Non-pigmented ciliary epithelial cell (primary cell): ENCODE results near the gene FOXK1.
"Not testable (repeated sequence)": the region's sequence is repeated elsewhere in the genome, so short reads cannot be mapped to it uniquely, and the experiment has no call there.

Source experiments
- DNase-seq: peaks from one replicate; pipeline ENCODE4 v3.0.0-alpha.2; 2010; ENCODE audit warnings: low read depth

FOXK1 gene

DNA sequence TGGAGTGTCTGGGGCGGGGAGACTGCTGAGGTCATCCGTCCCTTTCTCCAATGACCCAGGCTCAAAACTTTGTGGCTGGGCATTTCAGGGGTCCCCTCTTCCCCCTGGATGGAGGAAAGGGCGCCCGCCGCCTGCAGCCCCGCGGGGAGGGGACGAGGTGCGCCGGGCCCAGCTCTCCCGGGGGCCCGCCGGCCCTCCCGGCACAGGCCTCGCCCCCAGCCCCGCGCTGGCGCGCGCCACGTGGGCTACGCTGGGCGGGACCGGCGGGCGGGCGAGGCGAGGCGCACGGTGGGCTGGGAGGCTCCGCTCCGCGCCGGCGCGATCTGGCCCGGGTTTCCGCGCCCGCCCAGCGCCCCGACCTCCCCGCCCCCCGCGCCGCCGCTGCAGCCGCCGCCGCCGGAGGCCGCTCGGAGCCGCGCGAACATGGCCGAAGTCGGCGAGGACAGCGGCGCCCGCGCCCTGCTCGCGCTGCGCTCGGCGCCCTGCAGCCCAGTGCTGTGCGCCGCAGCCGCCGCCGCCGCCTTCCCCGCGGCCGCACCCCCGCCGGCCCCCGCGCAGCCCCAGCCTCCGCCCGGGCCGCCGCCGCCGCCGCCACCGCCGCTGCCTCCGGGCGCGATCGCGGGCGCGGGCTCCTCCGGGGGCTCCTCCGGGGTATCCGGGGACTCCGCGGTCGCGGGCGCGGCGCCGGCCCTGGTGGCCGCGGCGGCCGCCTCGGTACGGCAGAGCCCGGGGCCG lies at the start of gene FOXK1:
Gene FOXK1, plus strand, starts transcription at position 410 of the 735 bp plus-strand sequence. Its CDS starts 14 bp downstream, at position 424.
- DNase-seq: no peak

DNA sequence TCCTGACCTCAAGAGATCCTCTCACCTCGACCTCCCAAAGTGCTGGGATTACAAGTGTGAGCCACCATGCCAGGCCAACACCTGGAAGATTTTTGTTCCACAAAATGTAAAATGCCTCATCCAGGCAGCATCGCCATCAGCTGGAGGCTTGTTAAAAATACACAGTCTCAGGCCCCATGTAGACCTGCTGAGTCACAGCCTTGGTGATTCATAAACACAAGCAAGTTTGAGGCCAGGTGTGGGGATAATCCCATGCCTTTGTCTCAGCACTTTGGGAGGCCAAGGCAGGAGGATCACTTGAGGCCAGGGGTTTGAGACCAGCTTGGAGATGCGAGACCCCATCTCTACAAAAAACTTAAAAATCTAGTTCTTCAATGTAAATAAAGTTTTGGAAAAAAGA lies 49.1 kb upstream of the FOXK1 start:
- DNase-seq: no peak

DNA sequence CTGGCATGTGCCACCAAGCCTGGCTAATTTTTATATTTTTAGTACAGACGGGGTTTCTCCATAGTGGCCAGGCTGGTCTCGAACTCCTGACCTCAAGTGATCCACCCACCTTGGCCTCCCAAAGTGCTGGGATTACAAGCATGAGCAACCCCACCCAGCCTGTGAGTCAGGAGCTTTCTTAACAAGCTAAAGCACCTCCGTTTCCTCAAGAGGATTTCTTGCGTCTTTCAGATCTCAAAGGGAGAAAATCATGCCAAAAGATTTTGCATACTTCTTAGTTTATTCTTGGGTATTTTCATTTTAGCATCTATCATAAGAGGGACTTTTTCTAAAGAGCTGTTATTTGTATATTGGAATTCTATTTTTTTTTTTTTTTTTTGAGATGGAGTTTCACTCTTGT lies 47.9 kb upstream of the FOXK1 start:
- DNase-seq: no peak

DNA sequence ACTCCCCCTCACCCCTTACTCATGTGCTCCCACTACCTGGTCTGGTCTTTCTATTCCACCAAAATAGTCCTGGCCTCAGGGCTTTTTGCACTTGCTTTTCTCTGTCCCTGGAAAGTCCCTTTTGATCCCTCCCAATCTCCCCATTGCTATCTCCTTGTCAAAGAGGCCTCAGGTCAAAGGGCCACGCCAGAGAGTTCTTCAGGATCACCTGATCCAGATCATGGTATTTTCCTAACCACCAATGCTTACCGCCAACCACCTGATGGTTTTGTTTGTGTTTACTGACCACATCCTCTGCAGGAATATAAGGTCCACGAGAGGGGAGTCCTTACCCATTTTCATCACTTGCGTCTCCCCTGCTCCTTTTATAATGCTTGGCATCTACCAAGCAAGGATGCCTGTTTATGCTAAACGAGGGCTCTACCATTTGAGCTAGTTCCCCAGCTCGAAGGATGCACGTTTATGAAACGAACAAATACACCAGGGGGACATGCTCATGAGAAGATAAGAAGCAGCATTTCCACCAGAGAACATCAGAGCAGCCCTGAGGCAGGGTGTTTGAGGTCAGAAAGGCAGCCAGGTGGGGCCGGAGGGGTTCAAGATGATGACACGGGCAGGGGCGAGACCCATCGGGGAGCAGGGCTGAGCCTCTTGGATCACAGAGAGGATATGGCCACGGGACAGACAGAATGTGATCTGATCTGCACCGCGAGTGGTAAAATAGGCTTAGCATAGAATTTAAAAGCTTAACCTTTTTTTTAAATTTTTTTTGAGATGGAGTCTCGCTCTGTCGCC lies 43.1 kb upstream of the FOXK1 start:
- DNase-seq: no peak

DNA sequence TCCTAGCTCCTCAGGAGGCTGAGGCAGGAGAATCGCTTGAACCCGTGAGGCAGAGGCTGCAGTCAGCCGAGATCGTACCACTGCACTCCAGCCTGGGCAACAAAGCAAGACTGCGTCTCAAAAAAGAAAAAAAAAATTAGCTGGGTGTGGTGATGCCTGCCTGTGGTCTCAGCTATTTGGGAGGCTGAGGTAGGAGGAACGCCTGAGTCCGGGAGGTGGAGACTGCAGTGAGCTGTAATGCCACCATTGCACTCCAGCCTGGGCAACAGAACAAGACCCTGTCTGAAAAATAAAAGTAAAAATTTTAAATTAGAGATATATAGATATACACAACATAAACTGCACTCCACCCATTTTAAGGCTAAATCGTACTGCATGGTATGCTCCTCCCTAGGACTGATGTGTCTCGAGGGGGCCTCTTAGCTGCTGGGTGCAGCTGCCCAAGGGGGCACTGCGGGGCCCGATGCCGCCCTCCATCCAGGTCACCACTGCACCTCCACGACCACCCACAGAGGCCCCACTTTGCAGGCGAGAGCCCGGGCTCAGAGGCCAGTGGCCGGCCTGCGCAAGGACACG lies 40.9 kb upstream of the FOXK1 start:
- no peak for DNase-seq

DNA sequence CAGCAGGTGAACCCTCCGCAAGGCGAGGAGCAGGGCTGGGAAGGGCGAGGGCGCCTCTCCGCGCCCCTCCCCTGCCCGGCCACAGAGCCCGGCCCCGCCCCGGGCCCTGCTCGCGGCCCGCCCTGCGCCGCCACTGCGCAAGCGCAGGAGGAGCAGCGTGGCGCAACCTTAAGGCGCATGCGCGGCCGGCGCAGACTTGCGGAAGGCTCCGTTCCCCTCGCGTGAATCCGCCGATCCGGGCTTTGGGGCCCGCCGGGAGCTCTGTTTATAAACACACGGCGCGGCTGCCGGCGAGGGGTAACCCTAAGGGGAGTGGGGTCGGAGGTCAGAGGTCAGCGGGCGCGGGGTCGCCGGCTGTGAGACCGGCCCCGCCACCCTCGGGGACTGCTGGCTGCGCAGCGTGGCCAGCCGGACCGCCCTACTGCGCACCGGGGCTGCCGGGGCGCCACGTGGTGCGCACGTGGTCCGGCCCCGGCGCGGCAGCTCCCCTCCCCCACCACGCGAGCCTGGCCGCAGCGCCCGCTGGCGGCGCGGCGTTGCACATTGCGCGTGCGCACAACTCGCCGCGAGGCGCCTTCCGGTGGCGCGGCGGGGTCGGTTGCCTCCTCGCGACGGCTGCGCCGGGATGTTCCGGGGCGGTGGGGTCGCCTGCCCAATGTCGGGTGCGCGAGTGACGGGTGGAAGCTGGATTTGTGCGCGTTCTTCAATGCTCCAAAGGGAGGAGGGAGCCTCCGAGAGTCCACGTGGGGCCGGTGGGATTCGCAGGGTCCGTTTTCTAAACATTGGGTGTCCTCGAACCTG lies 40.2 kb upstream of the FOXK1 start:
- DNase-seq: no peak

DNA sequence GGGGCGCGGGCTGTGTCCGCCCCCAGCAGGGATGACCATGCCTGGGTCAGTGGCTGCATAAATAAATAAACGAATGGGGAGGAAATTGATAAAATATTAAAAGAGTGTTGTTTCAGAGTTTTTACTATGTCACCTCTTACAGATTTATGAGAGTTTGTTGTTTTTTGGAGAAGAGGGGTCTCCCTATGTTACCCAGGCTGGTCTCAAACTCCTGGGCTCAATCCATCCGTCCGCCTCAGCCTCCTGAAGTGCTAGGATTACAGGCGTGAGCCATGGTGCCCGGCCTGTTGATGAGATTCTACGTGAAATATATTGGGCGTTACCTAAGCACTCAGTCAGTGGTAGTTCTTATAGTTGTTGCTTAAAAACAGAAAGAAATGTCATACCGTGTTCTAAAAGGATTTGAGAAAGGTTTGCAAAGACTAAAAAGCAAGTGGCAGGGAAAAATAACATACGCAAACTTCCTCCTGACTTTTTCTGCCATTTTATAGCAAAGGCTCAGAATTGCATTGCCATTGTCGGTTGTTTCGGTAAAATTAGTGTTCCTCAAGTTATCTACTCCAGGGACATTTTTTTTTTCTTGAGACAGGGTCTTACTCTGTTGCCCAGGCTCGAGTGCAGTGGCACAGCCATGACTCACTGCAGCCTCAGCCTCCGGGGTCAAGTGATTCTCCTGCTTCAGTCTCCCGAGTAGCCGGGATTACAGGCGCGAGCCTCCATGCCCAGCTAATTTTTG lies 39.5 kb upstream of the FOXK1 start:
- DNase-seq: no peak

DNA sequence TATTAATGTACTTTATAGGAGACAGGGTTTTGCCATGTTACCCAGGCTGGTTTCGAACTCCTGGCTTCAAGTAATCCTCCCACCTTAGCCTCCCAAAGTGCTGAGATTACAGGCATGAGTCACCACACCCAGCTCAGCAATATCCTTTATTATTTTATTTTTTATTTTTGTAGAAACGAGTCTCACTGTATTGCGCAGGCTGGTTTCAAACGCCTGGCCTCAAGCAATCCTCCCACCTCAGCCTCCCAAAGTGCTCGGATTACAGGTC lies 39.0 kb upstream of the FOXK1 start:
- not testable (repeated sequence) for DNase-seq

DNA sequence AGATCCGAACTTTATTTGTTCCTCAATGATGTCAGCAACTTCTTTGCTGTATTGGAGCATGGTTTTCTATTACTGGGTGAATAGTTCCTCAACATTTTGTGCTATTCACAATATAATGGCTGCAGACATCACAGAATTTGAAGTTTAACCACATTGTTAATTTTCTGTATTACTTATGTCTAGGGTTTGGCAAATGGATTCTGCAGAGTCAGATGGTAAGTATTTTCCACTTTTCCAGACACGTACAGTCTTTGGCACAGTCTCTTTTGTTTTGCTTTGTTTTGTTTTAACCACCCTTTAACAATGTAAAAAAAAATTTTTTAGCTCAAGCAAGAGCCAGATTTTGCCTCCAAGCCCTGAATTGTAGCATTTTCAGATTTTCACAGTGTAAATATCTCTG lies 36.8 kb upstream of the FOXK1 start:
- DNase-seq: no peak

DNA sequence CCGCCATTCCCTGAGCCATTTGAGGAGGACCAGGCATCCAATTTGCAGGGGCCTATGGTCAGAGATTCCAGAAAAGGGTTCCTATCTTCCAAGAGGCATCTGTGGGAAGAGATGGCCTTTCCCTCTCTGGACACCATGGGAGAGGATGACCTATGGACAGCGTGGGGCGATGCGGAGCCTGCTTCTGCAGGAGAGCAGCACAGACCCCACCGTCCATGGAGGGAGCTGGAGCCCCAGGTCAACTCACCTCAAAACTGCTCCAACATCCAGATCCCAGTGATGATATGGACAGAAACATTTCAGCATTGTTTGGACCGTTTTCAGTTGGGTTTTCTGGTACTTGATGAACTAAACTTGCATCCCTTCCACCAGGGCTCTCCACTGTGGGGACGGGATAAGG lies 34.0 kb upstream of the FOXK1 start:
- DNase-seq: no peak

DNA sequence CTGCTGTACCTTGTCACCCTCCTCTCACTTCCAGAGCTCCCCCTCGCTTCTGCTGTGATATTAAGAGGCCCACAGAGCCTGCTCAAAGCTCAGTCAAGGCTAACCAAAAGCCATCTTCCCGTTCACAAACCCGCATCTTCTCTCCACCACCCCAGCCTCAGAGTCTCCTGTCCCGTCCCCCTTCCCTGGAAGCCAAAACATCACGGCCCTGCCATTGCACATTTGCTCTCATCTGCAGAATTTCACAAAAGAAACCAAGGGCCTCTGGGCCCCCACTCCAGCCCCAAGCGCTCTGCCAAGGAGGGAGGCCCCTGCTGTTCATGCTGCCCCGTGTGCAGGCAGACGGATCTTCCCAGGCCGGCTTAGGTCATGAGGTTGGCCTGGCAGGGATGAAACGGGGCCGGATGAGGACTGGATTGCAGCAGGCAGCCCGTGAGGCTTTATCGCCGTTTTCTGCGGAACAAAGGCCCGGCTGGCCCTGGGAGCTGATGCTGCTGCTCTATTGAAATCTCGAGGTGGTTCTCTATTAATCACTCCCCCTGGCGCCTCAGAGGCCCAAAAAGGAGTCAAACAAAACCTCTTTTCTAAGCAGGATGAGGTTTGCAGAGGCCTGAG lies 31.6 kb upstream of the FOXK1 start:
- no peak for DNase-seq

DNA sequence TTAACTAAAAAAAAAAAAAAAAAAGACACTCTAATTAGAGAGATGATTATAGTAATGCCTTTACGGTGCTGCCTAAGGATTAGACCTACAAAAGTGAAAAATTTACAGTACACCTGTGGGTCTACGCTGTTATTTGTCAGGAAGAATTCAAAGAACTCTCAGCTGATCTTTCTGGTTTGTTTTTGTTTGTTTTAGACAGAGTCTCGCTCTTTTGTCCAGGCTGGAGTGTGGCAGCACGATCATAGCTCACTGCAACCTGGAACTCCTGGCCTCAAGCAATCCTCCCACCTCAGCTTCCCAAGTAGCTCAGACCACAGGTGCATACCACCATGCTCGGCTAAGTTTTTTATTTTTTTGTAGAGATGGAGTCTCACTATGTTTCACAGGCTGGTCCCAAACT lies 28.3 kb upstream of the FOXK1 start:
- no peak for DNase-seq

DNA sequence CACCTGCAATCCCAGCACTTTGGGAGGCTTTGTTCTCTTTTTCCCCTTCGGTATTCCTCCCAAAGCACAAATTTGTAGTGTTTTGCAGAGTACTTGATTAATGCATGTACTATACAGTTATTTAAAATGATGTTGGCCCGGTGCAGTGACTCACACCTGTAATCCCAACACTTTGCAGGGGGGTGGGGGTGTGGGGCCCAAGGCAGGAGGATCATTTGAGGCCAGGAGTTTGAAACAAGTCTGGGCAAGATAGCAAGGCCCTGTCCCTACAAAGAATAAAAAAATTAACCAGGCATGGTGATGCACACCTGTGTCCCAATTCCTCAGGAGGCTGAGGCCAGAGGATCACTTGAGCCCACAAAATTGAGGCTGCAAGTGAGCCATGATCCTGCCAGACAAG lies 26.8 kb upstream of the FOXK1 start:
- DNase-seq: no peak

DNA sequence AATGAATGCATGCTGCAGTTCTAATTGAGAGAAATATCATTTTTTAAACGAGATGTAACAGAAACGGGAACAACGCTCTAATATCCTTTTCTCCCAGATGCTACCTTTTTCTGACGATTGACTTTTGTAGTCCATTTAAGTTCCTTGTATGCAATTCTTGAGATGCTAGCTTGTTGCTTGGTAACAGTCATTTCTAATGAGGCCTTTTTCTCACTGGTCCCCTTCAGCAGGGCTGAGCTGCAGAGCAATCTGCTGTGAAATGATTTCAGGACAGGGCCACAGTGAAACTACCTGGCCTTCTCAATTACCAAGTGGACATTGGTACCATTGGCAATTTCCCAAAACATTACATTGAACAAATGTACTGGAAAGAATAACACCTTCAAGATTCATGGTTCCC lies 26.2 kb upstream of the FOXK1 start:
- no peak for DNase-seq

DNA sequence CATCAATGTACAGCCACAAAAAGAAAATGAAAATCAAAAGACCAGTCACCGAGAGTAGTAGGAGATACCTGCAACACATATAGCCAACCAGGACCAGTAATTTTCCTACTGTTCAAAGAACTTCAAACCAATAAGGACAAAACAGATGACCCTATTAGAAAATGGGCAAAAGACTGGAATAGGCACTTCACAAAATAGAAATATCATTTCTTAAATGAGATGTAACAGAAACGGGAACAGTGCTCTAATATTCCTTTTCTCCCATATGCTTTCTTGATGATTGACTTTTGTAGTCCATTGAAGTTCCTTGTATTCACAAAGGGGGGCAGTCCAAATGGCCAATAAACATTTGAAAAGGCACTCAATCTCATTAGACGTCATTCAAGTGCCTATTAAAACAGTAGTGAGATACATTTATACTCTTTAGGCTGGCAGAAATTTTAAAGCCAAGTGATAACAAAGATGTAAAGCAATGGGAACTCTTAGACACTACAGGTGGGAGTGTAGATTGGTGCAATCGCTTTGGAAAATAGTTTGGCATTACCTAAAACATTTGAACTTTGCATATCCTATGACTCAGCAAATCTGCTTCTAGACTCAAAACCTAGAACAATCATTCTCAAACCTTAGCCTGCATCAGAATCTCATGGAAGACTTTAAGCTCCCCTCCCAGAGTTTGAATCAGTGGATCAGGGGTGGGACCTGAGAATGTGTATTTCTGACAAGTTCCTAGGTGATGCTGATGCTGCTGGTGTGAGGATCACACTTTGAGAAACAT lies 24.3 kb upstream of the FOXK1 start:
- no peak for DNase-seq

DNA sequence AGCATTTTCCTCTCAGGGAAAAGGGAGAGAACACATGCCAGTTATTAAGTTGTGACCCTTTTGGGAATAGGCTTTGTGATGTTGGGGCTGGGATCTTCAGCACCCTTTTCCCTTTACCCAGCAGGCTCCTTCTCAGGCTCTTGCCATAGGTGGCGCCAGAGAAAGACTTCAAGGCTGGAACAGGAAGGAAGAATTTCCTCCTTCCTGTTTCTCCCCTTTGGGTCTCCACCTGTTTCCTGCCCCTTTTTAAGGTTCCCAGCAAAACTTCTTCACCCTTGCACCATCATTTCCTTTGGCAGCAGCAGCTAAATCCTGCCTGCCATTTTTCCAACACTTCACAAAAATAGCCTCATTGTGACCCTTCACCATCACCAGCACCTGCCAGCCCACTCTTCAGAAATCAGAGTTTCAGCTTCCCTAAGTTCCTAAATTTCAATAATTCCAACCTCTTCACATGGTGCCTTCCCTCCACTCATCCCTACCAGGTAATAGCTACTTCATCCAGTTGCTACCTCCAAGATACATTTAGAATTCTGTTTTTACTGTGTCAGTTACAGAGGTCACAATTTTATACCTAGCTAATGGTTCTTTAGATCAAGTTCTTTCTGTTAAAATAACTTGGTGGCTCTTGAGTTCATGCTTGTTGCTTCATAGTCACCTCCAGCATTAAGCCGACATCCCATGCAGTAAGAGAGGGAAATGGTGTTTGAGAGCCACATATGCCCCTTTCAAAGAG lies 22.4 kb upstream of the FOXK1 start:
- no peak for DNase-seq

DNA sequence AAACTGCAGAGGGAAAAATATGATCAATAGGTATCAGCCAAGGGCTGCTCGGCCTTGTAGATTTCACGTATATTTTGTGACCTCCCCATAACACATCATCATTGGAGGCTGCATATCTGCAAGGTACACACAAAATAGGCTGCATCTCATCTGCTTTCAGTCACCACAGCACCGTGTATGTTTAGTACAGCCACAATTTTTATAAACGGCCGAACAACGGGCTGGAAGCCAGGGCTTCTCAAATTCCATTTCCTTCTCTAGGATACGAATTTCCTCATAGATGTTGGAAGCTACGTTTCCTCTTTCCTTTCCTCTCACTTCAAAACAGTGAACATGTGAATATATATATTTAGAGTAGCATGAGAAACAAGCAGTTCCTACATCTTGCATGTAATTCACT lies 20.2 kb upstream of the FOXK1 start:
- no peak for DNase-seq

DNA sequence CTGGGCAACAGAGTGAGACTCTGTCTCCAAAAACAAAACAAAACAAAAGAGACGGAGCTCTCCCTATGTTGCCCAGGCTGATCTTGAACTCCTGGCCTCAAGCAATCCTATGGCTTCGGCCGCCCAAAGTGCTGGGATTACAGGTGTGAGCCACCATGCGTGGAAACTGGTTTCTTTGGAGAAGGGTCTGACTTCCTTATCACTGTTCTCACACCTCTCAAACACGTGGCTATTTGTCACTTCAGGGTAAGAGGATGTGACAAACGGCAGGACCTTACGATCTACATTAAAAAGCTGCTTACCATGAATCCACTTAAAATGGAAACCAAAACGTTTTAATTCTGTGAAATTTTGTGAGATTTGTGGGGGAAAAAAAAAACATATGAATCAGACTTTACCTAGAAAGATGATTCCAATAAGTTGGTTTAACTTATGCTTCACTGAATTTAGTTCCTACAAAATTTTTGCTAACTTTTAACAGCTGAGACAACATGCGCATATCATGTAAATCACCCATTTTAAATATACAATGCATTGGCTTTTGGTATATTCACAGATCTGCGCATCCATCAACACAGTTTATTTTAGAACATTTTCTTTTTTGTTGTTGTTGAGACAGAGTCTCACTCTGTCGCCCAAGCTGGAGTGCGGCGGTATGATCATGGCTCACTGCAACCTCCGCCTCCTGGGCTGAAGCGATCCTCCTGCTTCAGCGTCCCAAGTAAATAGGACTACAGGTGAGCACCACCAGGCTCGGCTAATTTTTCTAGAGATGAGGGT lies 18.7 kb upstream of the FOXK1 start:
- DNase-seq: no peak

DNA sequence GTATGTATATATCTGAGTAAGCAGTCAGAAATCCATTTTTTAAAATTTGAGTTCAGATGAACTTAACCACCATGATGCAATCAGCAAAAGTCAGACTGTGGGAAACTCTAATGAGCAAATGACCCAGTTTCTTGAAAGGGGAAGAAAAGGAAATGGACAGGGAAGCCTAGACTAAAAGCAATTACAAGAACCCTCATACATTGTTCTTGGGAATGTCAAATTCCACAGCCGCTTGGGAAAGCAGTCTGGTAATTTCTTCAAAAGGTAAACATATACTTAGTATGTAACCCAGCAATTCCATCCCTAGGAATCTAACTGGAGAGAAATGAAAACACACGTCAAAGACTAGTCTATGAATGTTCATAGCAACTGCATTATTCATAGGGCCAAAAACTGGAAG lies 16.4 kb upstream of the FOXK1 start:
- DNase-seq: peak; percentile 96
